GM12878 (cell line): ENCODE data around the gene MAPKAP1. TPM values are rescaled to one million over a fixed set of nuclear protein-coding genes. Genes with fewer than 3 reads are reported as not detected.

Source experiments
- ATAC-seq: fragments of 200-7000 bp; cut with Tn5 transposase; 3 replicates; pipeline ENCODE4 v1.9.1; 2020; ENCODE audit warnings: mild to moderate bottlenecking, moderate library complexity
- BruUV-seq: library from RNA; stranded (reverse); fragments of 400-500 nt; replicated peaks from 2 replicates; lab custom pipeline; 2021; lab: Mats Ljungman, UMichigan
- CTCF ChIA-PET: fragments of 300-600 bp; sonication (Branson Sonifier 250); formaldehyde crosslinking; extraction: SDS; loops from one replicate; lab custom pipeline; 2021; ENCODE audit warnings: inconsistent platforms; lab: Yijun Ruan, JAX
- POLR2A ChIA-PET: fragments of 350-600 bp; formaldehyde crosslinking; extraction: SDS; loops from one replicate; lab custom pipeline; 2021; ENCODE audit warnings: inconsistent platforms; lab: Charles Lee
- RAD21 ChIA-PET: fragments of 300-600 bp; sonication (Branson Sonifier 250); formaldehyde crosslinking; loops from one replicate; lab custom pipeline; 2023; ENCODE audit warnings: antibody characterized with exemption; ENCODE audit not compliant: unreplicated experiment; lab: Charles Lee
- SMC1A ChIA-PET: fragments of 300-600 bp; sonication (Branson Sonifier 250); formaldehyde crosslinking; loops from one replicate; lab custom pipeline; 2023; ENCODE audit not compliant: unreplicated experiment, uncharacterized antibody; lab: Charles Lee
- DNase-seq: peaks from one replicate; pipeline ENCODE4 v3.0.0-alpha.2; 2011; ENCODE audit warnings: low read depth, low spot score
- FAIRE-seq: peaks from 3 replicates; lab custom pipeline; 2011; peaks lifted over from hg19 to GRCh38; lab: Jason Lieb, UNC
- H2AFZ ChIP-seq: 2 replicates; pipeline ENCODE4 v1.6.0; 2011; ENCODE audit warnings: low read depth, low read length, control low read depth; ENCODE audit not compliant: control insufficient read depth
- H3K27ac ChIP-seq: 2 replicates; pipeline ENCODE4 v1.5.1; 2011; ENCODE audit warnings: control low read depth; ENCODE audit not compliant: control insufficient read depth, insufficient read depth
- H3K27me3 ChIP-seq, 2 experiments: replicated peaks in 1 of 2; 2 replicates each; pipeline versions ENCODE4 v1.6.0 to v1.6.1; 2011; ENCODE audit warnings: low read length in 1 of 2; ENCODE audit not compliant: control insufficient read depth in 2 of 2, insufficient read depth in 2 of 2
- H3K36me3 ChIP-seq, 2 experiments: 2 replicates each; pipeline ENCODE4 v1.5.1; 2011; ENCODE audit warnings: low read length in 1 of 2; ENCODE audit not compliant: control insufficient read depth in 2 of 2, insufficient read depth in 2 of 2
- H3K4me1 ChIP-seq: 2 replicates; pipeline ENCODE4 v1.6.1; 2011; ENCODE audit warnings: mild to moderate bottlenecking, low read length, moderate library complexity, mixed read lengths; ENCODE audit not compliant: control insufficient read depth, insufficient read depth
- H3K4me2 ChIP-seq: 2 replicates; pipeline ENCODE4 v1.6.0; 2011; ENCODE audit warnings: control low read depth; ENCODE audit not compliant: control insufficient read depth, insufficient read depth
- H3K4me3 ChIP-seq: fragments of 200-600 bp; sonication (generic); 2 replicates; pipeline ENCODE4 v1.5.1; 2016
- H3K79me2 ChIP-seq: 2 replicates; pipeline ENCODE4 v1.6.0; 2011; ENCODE audit warnings: low read length; ENCODE audit not compliant: control insufficient read depth, insufficient read depth
- H3K9ac ChIP-seq: 2 replicates; pipeline ENCODE4 v1.8.0; 2011; ENCODE audit warnings: low read length, control low read depth, mixed read lengths; ENCODE audit not compliant: control insufficient read depth, insufficient read depth
- H3K9me3 ChIP-seq: replicated peaks from 3 replicates; pipeline ENCODE4 v1.5.1; 2011; ENCODE audit warnings: mild to moderate bottlenecking, low read length; ENCODE audit not compliant: control insufficient read depth, insufficient read depth
- H4K20me1 ChIP-seq: 2 replicates; pipeline ENCODE4 v1.6.0; 2011; ENCODE audit not compliant: control insufficient read depth, insufficient read depth
- DPF2 ChIP-seq: fragments of 450-650 bp; IDR thresholded peaks from 2 replicates; pipeline ENCODE4 v1.6.1; 2017; ENCODE audit warnings: mild to moderate bottlenecking
- HDAC2 ChIP-seq: fragments of 200-600 bp; sonication (generic); IDR thresholded peaks from 2 replicates; pipeline ENCODE4 v1.6.1; 2017
- PBX3 ChIP-seq: IDR thresholded peaks from 2 replicates; pipeline ENCODE4 v1.6.1; 2011; ENCODE audit warnings: mild to moderate bottlenecking, low read depth, low read length, moderate library complexity; ENCODE audit not compliant: insufficient replicate concordance
- PRDM15 ChIP-seq: fragments of 450-650 bp; formaldehyde crosslinking; IDR thresholded peaks from 2 replicates; pipeline ENCODE4 v1.4.0; 2020; ENCODE audit warnings: mild to moderate bottlenecking, moderate library complexity
- RELB ChIP-seq: fragments of 450-650 bp; IDR thresholded peaks from 2 replicates; pipeline ENCODE4 v1.6.1; 2017; ENCODE audit warnings: low read depth, mild to moderate bottlenecking, moderate library complexity
- REST ChIP-seq: IDR thresholded peaks from 2 replicates; pipeline ENCODE4 v1.6.1; 2012; ENCODE audit warnings: mild to moderate bottlenecking, low read depth, low read length
- ZNF24 ChIP-seq: fragments of 450-650 bp; IDR thresholded peaks from 2 replicates; pipeline ENCODE4 v1.6.1; 2017; ENCODE audit warnings: antibody characterized with exemption, mild to moderate bottlenecking
- WGBS: methylation state at CpG from one replicate; pipeline ENCODE4 v1.1.6; 2016; ENCODE audit warnings: low lambda C conversion rate; ENCODE audit not compliant: insufficient replicate concordance, insufficient coverage; ENCODE audit errors: missing lambda C conversion rate; 5-methylcytosine and 5-hydroxymethylcytosine counted together
- in situ Hi-C: fragments of 300-500 bp; cut with MboI; formaldehyde crosslinking; loops from 9 replicates; pipeline ENCODE4 v1.14.3; 2018; ENCODE audit warnings: mixed read lengths
- intact Hi-C: fragments of 100-400 bp; cut with micrococcal nuclease; formaldehyde crosslinking; loops from one replicate; pipeline ENCODE4 v1.14.2; 2022; ENCODE audit not compliant: unreplicated experiment
- polyA plus RNA-seq, 11 experiments: library from polyadenylated mRNA; depleted of rRNA in 4 of 11; unstranded in 6 of 11; stranded (reverse) in 5 of 11; fragments of >200 nt; fragmentation: Nextera tagmentation in 4 of 11; fragmentation: Illumina TruSeq in 1 of 11; extraction: Ambion mirVana in 4 of 11; extraction: Trizol in 1 of 11; gene quantifications; 1 replicate in 1 of 11; 2 replicates in 10 of 11; pipeline versions ENCODE4 v1.2.1 to v1.2.3, GENCODE V29; 2011 to 2016; ENCODE audit warnings: inconsistent platforms in 2 of 11, missing spikeins in 2 of 11, low read depth in 1 of 11
- total RNA-seq, 4 experiments: library from RNA; depleted of rRNA in 3 of 4; stranded (reverse); fragments of >200 nt in 3 of 4; fragmentation: Illumina TruSeq in 1 of 4; extraction: Trizol in 1 of 4; gene quantifications; 2 replicates each; pipeline versions ENCODE4 v1.2.1 to v1.2.3, GENCODE V29; 2013 to 2021

Gene MAPKAP1
- total and polyA plus RNA-seq, 10 of the 15 experiments (the other 5 are each of a cell fraction or from before 2014, with no cell fraction given) = 5.1 to 188 (median 105) TPM

GRCh38 chr9:125536776-125537175, 170.2 kb downstream of the MAPKAP1 start (continued):
- TF ChIP-seq REST (no peak), PBX3 (no peak), HDAC2 (no peak), RELB (no peak), DPF2 (no peak)

- TF ChIP-seq PRDM15 (CRISPR knock-in tag) (no peak), ZNF24 (peak; percentile 84)
- DNase-seq = no peak
- Histone ChIP-seq H3K27ac (no peak overlapping the region), H3K4me2 (no peak overlapping the region), H4K20me1 (no peaks in the 10 kb centered on the region), H3K4me3 (no peak overlapping the region), H3K79me2 (no peaks in the 10 kb centered on the region), H3K4me1 (peaks cover 1% of the 10 kb centered on the region), H3K9ac (no peak overlapping the region), H2AFZ (no peak overlapping the region), H3K36me3 (no peaks in the 10 kb centered on the region; a peak in 1 of 4 replicates), H3K27me3 (no peaks in the 10 kb centered on the region), H3K9me3 (no peaks in the 10 kb centered on the region)
- WGBS = 96% methylated on average over 3 of the region's 3 CpGs
- ChIA-PET CTCF (interaction anchor here (1.0 to 1.2 kb wide), 2 partner anchors 22 to 129 kb away, joined by 3 read pairs; no protein-coding TSS in a partner anchor), SMC1A (interaction anchor here (1.6 to 3.1 kb wide), 2 partner anchors 22 to 213 kb away, joined by 3 to 10 read pairs; no protein-coding TSS in a partner anchor), RAD21 (no interaction called here), POLR2A (no interaction called here)
- intact Hi-C loops = no loop called here
- ATAC-seq = no peak
- BruUV-seq = no TSS peak
- in situ Hi-C loops = no loop called here
- no peak for FAIRE-seq
Measured at GRCh38 chr9:125536167-125536772, 170.7 kb downstream of the MAPKAP1 start.
